ENCODE data around the gene ZBTB16.

The ZBTB16 gene

GRCh38 chr11:114250993-114251814 lies 191.7 kb downstream of the ZBTB16 start:
- H3K9ac ChIP-seq (ENCODE audit: low read depth, low read length, poor library complexity) = no peak overlapping the region
- peak overlapping the region; percentile 20 for H2AK5ac ChIP-seq (ENCODE audit: low read depth, low read length)
- H3K18ac ChIP-seq (ENCODE audit: low read length) = peak overlapping the region; percentile 62
- DNase-seq (ENCODE audit: low spot score) = no peak
- H3K27me3 ChIP-seq (ENCODE audit: control insufficient read depth in 3 of 3, insufficient read depth in 3 of 3, low read depth in 1 of 3, low read length in 3 of 3) = no peaks in the 10 kb centered on the region
- H3K36me3 ChIP-seq (replicated peaks in 1 of 2; ENCODE audit: control insufficient read depth in 2 of 2, insufficient read depth in 2 of 2, low read length in 2 of 2) = peaks cover 12 to 58% of the 10 kb centered on the region in 2 donors
- no peaks in the 10 kb centered on the region for H3K9me3 ChIP-seq (replicated peaks in 1 of 2; ENCODE audit: control insufficient read depth in 2 of 2, insufficient read depth in 1 of 2, low read depth in 1 of 2, low read length in 2 of 2)
- no peak overlapping the region for H4K8ac ChIP-seq (ENCODE audit: low read depth, low read length)
- H3K4me3 ChIP-seq (ENCODE audit: low read length in 2 of 2) = no peak overlapping the region
- H2BK15ac ChIP-seq (ENCODE audit: low read length) = no peak overlapping the region
- H3K4me1 ChIP-seq (ENCODE audit: control insufficient read depth in 2 of 2, insufficient read depth in 1 of 2, low read depth in 1 of 2, low read length in 2 of 2) = peaks cover 25 to 31% of the 10 kb centered on the region in 2 donors
- H3K27ac ChIP-seq (replicated peaks; ENCODE audit: low read length) = peak overlapping the region; percentile 8
- no CpG with 5 or more reads among the region's 14 CpGs for WGBS, 2 donors (ENCODE audit: extremely low coverage in 2 of 2, insufficient read length in 2 of 2, insufficient replicate concordance in 1 of 2)
- no peak overlapping the region for H4K91ac ChIP-seq (ENCODE audit: low read depth, low read length, poor library complexity)
- H3K4me2 ChIP-seq (ENCODE audit: insufficient read depth, low read length, poor library complexity, severe bottlenecking) = no peak overlapping the region
- H3K4ac ChIP-seq (ENCODE audit: low read length) = no peak overlapping the region
- no peak overlapping the region for H3K23ac ChIP-seq (ENCODE audit: low read depth, low read length, poor library complexity)
- H3K14ac ChIP-seq (ENCODE audit: low read length) = no peak overlapping the region
- H2BK5ac ChIP-seq (ENCODE audit: low read length) = no peak overlapping the region
- H2BK12ac ChIP-seq (ENCODE audit: low read length) = no peak overlapping the region
- no peaks in the 10 kb centered on the region for H3K79me1 ChIP-seq (ENCODE audit: low read depth, low read length)
- H2AFZ ChIP-seq (ENCODE audit: low read length) = no peak overlapping the region
- H2BK120ac ChIP-seq (ENCODE audit: low read depth, low read length) = no peak overlapping the region

DNA sequence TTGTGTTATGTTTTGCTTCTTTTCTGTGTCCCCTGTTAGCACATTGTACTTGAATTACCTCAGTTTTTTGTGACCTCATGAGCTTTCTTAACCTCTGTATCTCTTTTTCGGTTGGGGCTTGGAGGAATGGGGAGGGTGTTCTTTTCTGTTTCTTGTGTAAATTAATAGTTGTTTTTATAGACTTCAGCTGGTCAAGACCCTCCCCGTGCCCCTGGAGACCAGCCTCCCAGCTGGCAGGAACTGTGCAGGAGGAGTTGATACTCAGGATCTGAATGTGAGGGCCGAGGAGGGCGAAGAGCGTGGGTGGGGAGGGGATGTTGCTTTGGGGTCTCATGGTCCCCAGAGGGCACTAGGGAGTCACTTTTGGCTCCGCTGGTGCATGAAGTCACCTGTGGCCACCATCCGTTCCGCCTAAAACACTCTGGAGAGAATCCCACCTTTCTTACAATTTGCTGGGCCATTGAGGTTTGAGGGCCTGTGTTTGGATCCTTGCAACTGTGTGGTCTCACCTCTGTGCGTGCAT lies 192.4 kb downstream of the ZBTB16 start:
- H3K9me3 ChIP-seq (replicated peaks in 1 of 2; ENCODE audit: control insufficient read depth in 2 of 2, insufficient read depth in 1 of 2, low read depth in 1 of 2, low read length in 2 of 2) = no peaks in the 10 kb centered on the region
- H2AK5ac ChIP-seq (ENCODE audit: low read depth, low read length) = no peak overlapping the region
- no peak overlapping the region for H2BK5ac ChIP-seq (ENCODE audit: low read length)
- no peak overlapping the region for H3K4ac ChIP-seq (ENCODE audit: low read length)
- no peak overlapping the region for H3K4me2 ChIP-seq (ENCODE audit: insufficient read depth, low read length, poor library complexity, severe bottlenecking)
- H2BK15ac ChIP-seq (ENCODE audit: low read length) = no peak overlapping the region
- H3K4me3 ChIP-seq (ENCODE audit: low read length in 2 of 2) = no peak overlapping the region
- H3K9ac ChIP-seq (ENCODE audit: low read depth, low read length, poor library complexity) = no peak overlapping the region
- H3K27ac ChIP-seq (replicated peaks; ENCODE audit: low read length) = peak overlapping the region; percentile 25
- no peak overlapping the region for H2AFZ ChIP-seq (ENCODE audit: low read length)
- H3K18ac ChIP-seq (ENCODE audit: low read length) = no peak overlapping the region
- no peak overlapping the region for H3K23ac ChIP-seq (ENCODE audit: low read depth, low read length, poor library complexity)
- no peak overlapping the region for H4K8ac ChIP-seq (ENCODE audit: low read depth, low read length)
- H2BK12ac ChIP-seq (ENCODE audit: low read length) = no peak overlapping the region
- H3K36me3 ChIP-seq (replicated peaks in 1 of 2; ENCODE audit: control insufficient read depth in 2 of 2, insufficient read depth in 2 of 2, low read length in 2 of 2) = peaks cover 12 to 51% of the 10 kb centered on the region in 2 donors
- H3K14ac ChIP-seq (ENCODE audit: low read length) = no peak overlapping the region
- no peak overlapping the region for H4K91ac ChIP-seq (ENCODE audit: low read depth, low read length, poor library complexity)
- no CpG with 5 or more reads among the region's 9 CpGs for WGBS, 2 donors (ENCODE audit: extremely low coverage in 2 of 2, insufficient read length in 2 of 2, insufficient replicate concordance in 1 of 2)
- no peaks in the 10 kb centered on the region for H3K79me1 ChIP-seq (ENCODE audit: low read depth, low read length)
- H2BK120ac ChIP-seq (ENCODE audit: low read depth, low read length) = no peak overlapping the region
- H3K4me1 ChIP-seq (ENCODE audit: control insufficient read depth in 2 of 2, insufficient read depth in 1 of 2, low read depth in 1 of 2, low read length in 2 of 2) = peaks cover 32 to 37% of the 10 kb centered on the region in 2 donors
- no peaks in the 10 kb centered on the region for H3K27me3 ChIP-seq (ENCODE audit: control insufficient read depth in 3 of 3, insufficient read depth in 3 of 3, low read depth in 1 of 3, low read length in 3 of 3)
- DNase-seq (ENCODE audit: low spot score) = no peak

DNA sequence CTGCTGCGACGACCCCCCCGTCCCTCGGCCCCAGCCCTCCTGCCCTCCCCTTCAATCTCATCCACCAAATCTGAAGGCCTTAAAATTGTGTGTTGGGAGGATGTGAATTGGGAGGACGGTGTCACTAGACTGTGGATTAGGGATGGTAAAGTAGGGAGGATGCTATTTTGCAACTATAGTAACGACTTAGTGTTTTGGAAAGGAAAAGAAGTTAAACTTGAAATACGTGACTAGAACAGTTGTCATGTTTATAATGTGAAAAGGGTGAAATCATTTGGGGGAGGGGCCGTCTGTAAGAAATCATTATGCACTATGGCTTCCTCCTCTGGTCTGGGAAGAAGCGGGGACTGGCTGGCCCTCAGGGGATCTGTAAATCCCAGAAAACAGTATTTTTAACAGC lies 193.3 kb downstream of the ZBTB16 start:
- no peak overlapping the region for H2BK15ac ChIP-seq (ENCODE audit: low read length)
- H2AK5ac ChIP-seq (ENCODE audit: low read depth, low read length) = no peak overlapping the region
- no peaks in the 10 kb centered on the region for H3K9me3 ChIP-seq (replicated peaks in 1 of 2; ENCODE audit: control insufficient read depth in 2 of 2, insufficient read depth in 1 of 2, low read depth in 1 of 2, low read length in 2 of 2)
- H2AFZ ChIP-seq (ENCODE audit: low read length) = no peak overlapping the region
- H3K79me1 ChIP-seq (ENCODE audit: low read depth, low read length) = no peaks in the 10 kb centered on the region
- H3K36me3 ChIP-seq (replicated peaks in 1 of 2; ENCODE audit: control insufficient read depth in 2 of 2, insufficient read depth in 2 of 2, low read length in 2 of 2) = peaks cover 9 to 42% of the 10 kb centered on the region in 2 donors
- H3K4ac ChIP-seq (ENCODE audit: low read length) = no peak overlapping the region
- H3K4me3 ChIP-seq (ENCODE audit: low read length in 2 of 2) = no peak overlapping the region
- H3K18ac ChIP-seq (ENCODE audit: low read length) = peak overlapping the region; percentile 49
- no peak overlapping the region for H3K27ac ChIP-seq (replicated peaks; ENCODE audit: low read length)
- H2BK12ac ChIP-seq (ENCODE audit: low read length) = no peak overlapping the region
- WGBS, 2 donors (ENCODE audit: extremely low coverage in 2 of 2, insufficient read length in 2 of 2, insufficient replicate concordance in 1 of 2) = 100% methylated on average over 1 of the region's 9 CpGs; no CpG with 5 or more reads in 1 of the 2 donors
- no peak for DNase-seq (ENCODE audit: low spot score)
- H3K14ac ChIP-seq (ENCODE audit: low read length) = no peak overlapping the region
- peaks cover 38 to 43% of the 10 kb centered on the region in 2 donors for H3K4me1 ChIP-seq (ENCODE audit: control insufficient read depth in 2 of 2, insufficient read depth in 1 of 2, low read depth in 1 of 2, low read length in 2 of 2)
- no peak overlapping the region for H4K8ac ChIP-seq (ENCODE audit: low read depth, low read length)
- H3K23ac ChIP-seq (ENCODE audit: low read depth, low read length, poor library complexity) = no peak overlapping the region
- H3K4me2 ChIP-seq (ENCODE audit: insufficient read depth, low read length, poor library complexity, severe bottlenecking) = no peak overlapping the region
- H3K9ac ChIP-seq (ENCODE audit: low read depth, low read length, poor library complexity) = no peak overlapping the region
- H2BK120ac ChIP-seq (ENCODE audit: low read depth, low read length) = no peak overlapping the region
- no peak overlapping the region for H4K91ac ChIP-seq (ENCODE audit: low read depth, low read length, poor library complexity)
- no peaks in the 10 kb centered on the region for H3K27me3 ChIP-seq (ENCODE audit: control insufficient read depth in 3 of 3, insufficient read depth in 3 of 3, low read depth in 1 of 3, low read length in 3 of 3)
- no peak overlapping the region for H2BK5ac ChIP-seq (ENCODE audit: low read length)

GRCh38 chr11:114253771-114254170 lies 194.3 kb downstream of the ZBTB16 start:
- H3K27ac ChIP-seq (replicated peaks; ENCODE audit: low read length) = no peak overlapping the region
- no peak overlapping the region for H4K8ac ChIP-seq (ENCODE audit: low read depth, low read length)
- H3K27me3 ChIP-seq (ENCODE audit: control insufficient read depth in 3 of 3, insufficient read depth in 3 of 3, low read depth in 1 of 3, low read length in 3 of 3) = no peaks in the 10 kb centered on the region
- no CpG with 5 or more reads among the region's 2 CpGs for WGBS, 2 donors (ENCODE audit: extremely low coverage in 2 of 2, insufficient read length in 2 of 2, insufficient replicate concordance in 1 of 2)
- peak overlapping the region; percentile 58 for H2AK5ac ChIP-seq (ENCODE audit: low read depth, low read length)
- H3K9ac ChIP-seq (ENCODE audit: low read depth, low read length, poor library complexity) = no peak overlapping the region
- no peak overlapping the region for H3K14ac ChIP-seq (ENCODE audit: low read length)
- H2BK15ac ChIP-seq (ENCODE audit: low read length) = no peak overlapping the region
- no peak overlapping the region for H2BK120ac ChIP-seq (ENCODE audit: low read depth, low read length)
- peak overlapping the region; percentile 50 for H3K18ac ChIP-seq (ENCODE audit: low read length)
- H3K4me2 ChIP-seq (ENCODE audit: insufficient read depth, low read length, poor library complexity, severe bottlenecking) = no peak overlapping the region
- H2BK12ac ChIP-seq (ENCODE audit: low read length) = no peak overlapping the region
- H2BK5ac ChIP-seq (ENCODE audit: low read length) = no peak overlapping the region
- no peak overlapping the region for H3K23ac ChIP-seq (ENCODE audit: low read depth, low read length, poor library complexity)
- peaks cover 6 to 34% of the 10 kb centered on the region in 2 donors for H3K36me3 ChIP-seq (replicated peaks in 1 of 2; ENCODE audit: control insufficient read depth in 2 of 2, insufficient read depth in 2 of 2, low read length in 2 of 2)
- H2AFZ ChIP-seq (ENCODE audit: low read length) = no peak overlapping the region
- no peaks in the 10 kb centered on the region for H3K79me1 ChIP-seq (ENCODE audit: low read depth, low read length)
- DNase-seq (ENCODE audit: low spot score) = no peak
- no peak overlapping the region for H4K91ac ChIP-seq (ENCODE audit: low read depth, low read length, poor library complexity)
- H3K4me3 ChIP-seq (ENCODE audit: low read length in 2 of 2) = no peak overlapping the region
- H3K9me3 ChIP-seq (replicated peaks in 1 of 2; ENCODE audit: control insufficient read depth in 2 of 2, insufficient read depth in 1 of 2, low read depth in 1 of 2, low read length in 2 of 2) = no peaks in the 10 kb centered on the region
- no peak overlapping the region for H3K4ac ChIP-seq (ENCODE audit: low read length)
- peaks cover 46 to 51% of the 10 kb centered on the region in 2 donors for H3K4me1 ChIP-seq (ENCODE audit: control insufficient read depth in 2 of 2, insufficient read depth in 1 of 2, low read depth in 1 of 2, low read length in 2 of 2)

Data from neuronal stem cell (in vitro differentiated cells).